WERI-Rb-1 (cell line): ENCODE data around the gene TMEM61.

ENCODE experiments used
- DNase-seq: peaks from one replicate; pipeline ENCODE4 v3.0.0-alpha.2; 2020
- H3K27ac ChIP-seq: fragments of 250-450 bp; sonication (Bioruptor Pico); 2 replicates; pipeline ENCODE4 v1.5.1; 2020; ENCODE audit warnings: mild to moderate bottlenecking, moderate library complexity
- H3K27me3 ChIP-seq: fragments of 250-450 bp; sonication (Bioruptor Pico); 2 replicates; pipeline ENCODE4 v1.5.1; 2021; ENCODE audit warnings: mild to moderate bottlenecking, low read depth, moderate library complexity; ENCODE audit not compliant: insufficient read depth, severe bottlenecking
- H3K36me3 ChIP-seq: fragments of 250-450 bp; sonication (Bioruptor Pico); 2 replicates; pipeline ENCODE4 v1.5.1; 2020; ENCODE audit warnings: mild to moderate bottlenecking, moderate library complexity
- H3K4me3 ChIP-seq: 2 replicates; pipeline ENCODE4 v1.5.1; 2011; ENCODE audit warnings: low read depth, mild to moderate bottlenecking, control low read depth, low read length
- H3K9me3 ChIP-seq: fragments of 250-450 bp; sonication (Bioruptor Pico); 2 replicates; pipeline ENCODE4 v1.5.1; 2021; ENCODE audit warnings: mild to moderate bottlenecking, moderate library complexity; ENCODE audit not compliant: severe bottlenecking
- CTCF ChIP-seq: IDR thresholded peaks from 2 replicates; pipeline ENCODE4 v1.5.1; 2011; ENCODE audit warnings: low read depth, mild to moderate bottlenecking, control low read depth, inconsistent platforms, low read length

The TMEM61 gene

GRCh38 chr1:54967372-54967771, 13.1 kb upstream of the TMEM61 start:
- Histone ChIP-seq H3K36me3 (no peaks in the 10 kb centered on the region), H3K4me3 (no peak overlapping the region), H3K9me3 (no peaks in the 10 kb centered on the region), H3K27ac (no peak overlapping the region), H3K27me3 (no peaks in the 10 kb centered on the region)
- DNase-seq, result no peak
- no peak for TF ChIP-seq CTCF

GRCh38 chr1:54968551-54968950, 11.9 kb upstream of the TMEM61 start:
- no peak for TF ChIP-seq CTCF
- no peaks in the 10 kb centered on the region for H3K36me3 ChIP-seq
- no peak overlapping the region for H3K27ac ChIP-seq
- H3K9me3 ChIP-seq, result no peaks in the 10 kb centered on the region
- DNase-seq, result no peak
- no peaks in the 10 kb centered on the region for H3K27me3 ChIP-seq
- no peak overlapping the region for H3K4me3 ChIP-seq

- H3K4me3 ChIP-seq, result no peak overlapping the region
- no peaks in the 10 kb centered on the region for H3K9me3 ChIP-seq
- H3K36me3 ChIP-seq, result no peaks in the 10 kb centered on the region
- H3K27me3 ChIP-seq, result no peaks in the 10 kb centered on the region
- H3K27ac ChIP-seq, result no peak overlapping the region
- no peak for DNase-seq
- TF ChIP-seq CTCF, result no peak
Observed at GRCh38 chr1:54969879-54970278, 10.5 kb upstream of the TMEM61 start.

- TF ChIP-seq CTCF, result no peak
- H3K36me3 ChIP-seq, result no peaks in the 10 kb centered on the region
- DNase-seq, result no peak
- no peak overlapping the region for H3K4me3 ChIP-seq
- H3K27ac ChIP-seq, result no peak overlapping the region
- no peaks in the 10 kb centered on the region for H3K9me3 ChIP-seq
- no peaks in the 10 kb centered on the region for H3K27me3 ChIP-seq
Observed at GRCh38 chr1:54970901-54971300, 9.5 kb upstream of the TMEM61 start.

DNA sequence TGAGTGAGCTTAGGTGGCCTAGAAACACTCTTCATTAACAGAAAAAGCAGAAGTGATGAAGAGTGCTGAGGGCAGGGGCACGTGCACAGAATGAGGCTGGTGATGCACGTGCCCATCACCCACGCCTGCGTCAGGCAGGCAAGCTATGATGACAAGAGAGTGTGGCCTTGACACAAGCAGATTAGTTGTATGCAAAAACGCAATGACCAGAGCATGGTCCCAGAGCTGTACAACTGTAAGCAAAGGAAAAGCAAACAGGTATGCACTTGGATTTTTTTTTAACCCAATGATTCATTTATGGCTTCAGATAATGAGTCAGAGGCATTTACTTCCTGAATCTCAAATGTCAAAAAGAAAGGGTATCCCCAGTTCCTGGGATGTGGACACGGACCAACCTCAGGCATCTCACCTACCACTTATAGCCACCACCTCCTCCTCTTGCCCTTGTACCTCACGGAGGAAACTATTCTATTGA, 9.1 kb upstream of the TMEM61 start:
- Histone ChIP-seq H3K27me3 (no peaks in the 10 kb centered on the region), H3K27ac (no peak overlapping the region), H3K9me3 (no peaks in the 10 kb centered on the region), H3K4me3 (no peak overlapping the region), H3K36me3 (no peaks in the 10 kb centered on the region)
- no peak for TF ChIP-seq CTCF
- DNase-seq, result no peak

DNA sequence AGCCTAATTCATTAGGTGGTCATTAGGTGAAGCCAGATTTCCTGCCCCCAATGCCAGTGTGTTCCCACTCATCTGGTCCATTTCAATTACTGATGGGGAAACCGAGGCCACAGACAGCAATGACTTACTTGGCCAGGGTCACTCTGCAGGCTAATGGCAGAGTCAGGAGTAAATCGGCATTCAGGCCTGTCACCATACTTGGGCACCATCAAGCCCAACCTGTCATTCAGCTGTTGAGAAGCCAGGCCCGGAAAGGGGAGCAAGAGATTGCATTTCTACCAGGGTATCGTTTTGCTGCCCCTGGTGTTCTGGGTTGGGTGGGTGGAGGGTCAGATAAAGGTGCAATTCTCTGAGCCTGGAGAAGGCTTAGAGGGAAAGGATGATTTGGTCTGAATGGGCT, 8.0 kb upstream of the TMEM61 start:
- H3K4me3 ChIP-seq, result no peak overlapping the region

More for the DNA sequence above, 8.0 kb upstream of the TMEM61 start:
- no peak for DNase-seq
- Histone ChIP-seq H3K9me3 (no peaks in the 10 kb centered on the region), H3K27ac (no peak overlapping the region), H3K27me3 (no peaks in the 10 kb centered on the region), H3K36me3 (no peaks in the 10 kb centered on the region)
- no peak for TF ChIP-seq CTCF
